Measurements from ENCODE around the gene RRM2.

The RRM2 gene

DNA sequence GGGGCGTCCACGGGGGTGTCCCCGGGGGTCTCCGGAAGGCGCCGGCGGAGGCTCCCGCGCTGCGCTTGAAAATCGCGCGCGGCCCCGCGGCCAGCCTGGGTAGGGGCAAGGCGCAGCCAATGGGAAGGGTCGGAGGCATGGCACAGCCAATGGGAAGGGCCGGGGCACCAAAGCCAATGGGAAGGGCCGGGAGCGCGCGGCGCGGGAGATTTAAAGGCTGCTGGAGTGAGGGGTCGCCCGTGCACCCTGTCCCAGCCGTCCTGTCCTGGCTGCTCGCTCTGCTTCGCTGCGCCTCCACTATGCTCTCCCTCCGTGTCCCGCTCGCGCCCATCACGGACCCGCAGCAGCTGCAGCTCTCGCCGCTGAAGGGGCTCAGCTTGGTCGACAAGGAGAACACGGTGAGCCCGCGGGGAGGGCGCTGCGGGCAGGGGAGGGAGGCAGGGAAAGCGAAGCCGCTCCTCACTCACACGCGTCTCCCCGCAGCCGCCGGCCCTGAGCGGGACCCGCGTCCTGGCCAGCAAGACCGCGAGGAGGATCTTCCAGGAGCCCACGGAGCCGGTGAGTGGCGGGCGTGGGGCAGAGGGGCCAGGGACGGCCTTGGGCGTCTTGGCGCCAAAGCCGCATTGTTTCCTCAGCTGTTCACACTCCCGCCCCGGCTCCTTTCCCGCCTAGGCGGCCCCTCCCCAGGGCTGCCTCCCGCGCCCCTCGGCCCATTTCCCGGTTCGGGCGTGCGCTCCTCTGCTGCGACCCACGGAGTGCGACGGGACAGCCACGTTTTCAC, at the start of gene RRM2:
Gene RRM2 (plus strand): TSS at position 240 of the 781 bp plus-strand sequence. CDS start 60 bp downstream, at position 300.
- peak; percentile 83 to 85 for DNase-seq

DNA sequence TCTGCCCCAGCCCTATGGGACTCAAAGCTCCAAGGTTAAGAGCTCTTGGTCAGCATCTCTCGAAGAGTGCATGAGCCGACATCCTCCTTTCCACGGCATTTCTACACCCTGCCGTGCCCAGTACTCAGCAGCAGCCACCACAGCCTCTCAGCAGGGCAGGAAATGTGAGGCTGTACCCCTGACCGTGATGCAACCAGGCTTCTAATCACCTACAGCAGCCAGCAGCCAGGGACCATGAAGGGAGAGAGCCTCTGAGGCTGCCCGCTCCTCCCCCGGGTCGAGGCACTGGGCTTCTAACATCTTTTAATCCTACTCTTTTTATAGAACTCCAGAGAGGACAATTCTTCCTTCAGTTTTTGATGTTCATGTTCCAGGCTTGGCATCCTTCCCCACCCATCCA, 48.8 kb upstream of the RRM2 start:
- no peak for DNase-seq

DNA sequence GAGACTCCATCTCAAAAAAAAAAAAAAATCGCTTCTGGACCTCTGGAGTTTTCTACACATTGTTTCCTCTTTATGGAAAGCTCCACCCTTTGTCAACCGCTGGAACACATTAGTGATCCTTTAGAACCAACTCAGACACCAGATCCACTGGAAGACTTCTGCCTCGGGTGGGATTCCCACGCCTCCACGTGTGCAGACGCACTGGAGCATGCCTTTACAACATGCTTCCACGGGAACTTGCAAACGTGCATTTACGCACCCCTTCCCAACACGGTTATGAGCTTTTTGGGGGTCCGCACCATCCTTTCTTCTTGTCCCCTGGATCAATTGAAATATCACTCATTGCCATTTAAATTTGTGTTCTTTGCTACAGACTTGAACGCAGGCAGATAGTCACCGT, 47.4 kb upstream of the RRM2 start:
- DNase-seq, result no peak

DNA sequence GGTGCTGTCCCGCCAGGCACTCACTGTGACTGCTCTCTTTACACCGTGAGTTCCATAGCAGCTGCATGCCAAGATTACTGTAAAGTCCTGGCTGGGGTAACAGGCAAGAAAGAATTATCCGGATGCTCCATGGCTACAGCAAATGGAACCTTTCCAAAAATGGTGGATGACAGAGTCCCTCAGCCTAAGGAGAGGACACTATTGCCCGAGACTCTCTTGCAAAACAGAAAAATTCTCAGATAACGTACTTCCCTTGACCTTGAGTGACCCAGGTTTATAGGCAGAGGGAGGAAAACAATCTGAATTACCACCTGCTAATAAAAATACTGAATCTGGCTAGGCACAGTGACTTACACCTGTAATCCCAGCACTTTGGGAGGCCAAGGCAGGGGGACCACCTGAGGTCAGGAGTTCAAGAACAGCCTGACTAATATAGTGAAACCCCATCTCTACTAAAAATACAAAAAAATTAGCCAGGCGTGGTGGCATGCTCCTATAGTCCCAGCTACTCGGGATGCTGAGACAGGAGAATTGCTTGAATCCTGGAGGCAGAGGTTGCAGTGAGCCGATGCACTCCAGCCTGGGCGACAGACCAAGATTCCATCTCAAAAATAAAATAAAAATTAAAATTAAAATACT, 46.8 kb upstream of the RRM2 start:
- no peak for DNase-seq

DNA sequence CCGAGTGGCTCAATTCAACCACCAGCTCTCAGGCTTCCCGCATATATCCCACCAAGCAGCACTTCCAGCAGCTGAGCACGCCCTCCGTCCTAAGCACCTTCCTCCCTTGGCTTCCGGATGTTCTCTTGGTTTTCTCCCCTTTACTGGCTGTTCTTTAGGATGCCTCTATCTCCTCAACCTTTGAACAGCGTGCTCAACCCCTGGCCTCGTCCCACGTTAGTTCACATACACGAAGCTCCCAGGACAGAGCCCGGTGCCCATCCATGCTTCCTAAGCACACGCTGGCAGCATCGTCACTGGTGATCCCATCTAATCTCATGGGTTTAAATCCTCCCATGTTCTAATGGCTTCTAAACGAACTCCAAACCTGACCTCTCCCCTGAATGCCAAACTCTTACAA, 46.0 kb upstream of the RRM2 start:
- DNase-seq, result no peak

DNA sequence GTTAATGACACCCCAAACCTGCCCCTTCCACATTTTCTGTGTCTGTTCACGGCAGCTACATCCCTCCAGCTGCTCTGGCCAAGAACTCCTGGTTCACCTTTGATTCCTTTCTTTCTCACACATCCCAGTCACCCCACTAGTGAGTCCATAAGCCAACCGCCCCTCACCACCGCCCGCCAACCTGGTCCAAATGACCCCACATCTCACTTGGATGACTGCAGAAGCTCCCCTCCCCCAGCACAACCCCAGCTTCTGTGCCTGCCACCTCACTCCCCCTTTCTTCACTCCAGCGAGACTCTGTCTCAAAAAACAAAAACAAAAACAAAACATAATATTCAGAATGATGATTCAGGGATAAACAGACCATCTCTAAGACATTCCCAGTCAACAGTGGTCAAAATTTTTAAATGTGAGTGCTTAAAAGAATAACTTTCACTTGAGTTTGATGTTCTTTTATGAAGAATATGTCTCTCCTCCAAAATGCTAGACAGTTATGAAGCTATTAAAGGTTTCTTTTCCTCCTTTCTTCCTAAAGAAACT, 45.5 kb upstream of the RRM2 start:
- no peak for DNase-seq

DNA sequence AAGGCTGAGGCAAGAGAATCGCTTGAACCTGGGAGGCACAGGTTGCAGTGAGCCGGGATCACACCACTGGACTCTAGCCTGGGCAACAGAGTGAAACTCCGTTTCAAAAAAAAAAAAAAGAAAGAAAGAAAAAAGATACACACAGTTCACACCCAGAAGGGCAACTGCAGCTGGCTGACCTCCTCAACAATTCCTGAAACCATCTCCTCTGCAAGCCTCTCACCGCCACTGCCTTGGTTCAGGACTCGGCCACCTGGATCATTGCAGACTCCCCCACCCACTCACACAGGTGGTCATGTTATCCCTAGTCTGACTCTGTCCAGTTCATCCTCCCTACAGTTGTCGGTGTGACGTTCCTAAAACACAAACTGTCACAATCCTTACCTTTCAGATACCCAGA, 44.5 kb upstream of the RRM2 start:
- no peak for DNase-seq

DNA sequence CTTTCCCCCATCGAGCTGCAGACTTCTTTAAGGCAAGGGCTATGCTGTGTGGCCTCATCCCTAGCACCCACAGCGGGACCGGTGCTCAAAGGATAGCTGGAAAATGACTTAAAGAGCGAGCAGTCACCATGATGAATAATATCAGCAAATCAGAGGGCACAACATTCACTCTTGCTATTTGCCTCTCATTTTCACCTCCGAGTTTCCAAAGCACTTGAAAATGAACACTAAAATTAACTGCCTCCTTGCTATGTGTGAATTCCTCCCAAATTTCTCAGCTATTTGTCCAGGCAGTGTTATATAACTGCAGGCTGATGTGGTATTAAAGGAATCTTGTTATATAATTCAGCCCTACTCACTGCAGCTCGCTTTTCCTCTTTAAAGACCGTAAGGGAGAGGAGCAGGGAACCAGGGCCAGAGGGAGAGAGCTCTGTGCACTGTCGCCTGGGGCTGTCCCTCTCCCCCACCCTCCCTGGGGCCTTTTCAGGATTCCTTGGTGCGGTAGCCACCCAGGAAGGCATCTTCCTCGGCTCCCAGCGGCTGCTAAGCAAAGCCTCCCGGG, 43.8 kb upstream of the RRM2 start:
- no peak for DNase-seq

DNA sequence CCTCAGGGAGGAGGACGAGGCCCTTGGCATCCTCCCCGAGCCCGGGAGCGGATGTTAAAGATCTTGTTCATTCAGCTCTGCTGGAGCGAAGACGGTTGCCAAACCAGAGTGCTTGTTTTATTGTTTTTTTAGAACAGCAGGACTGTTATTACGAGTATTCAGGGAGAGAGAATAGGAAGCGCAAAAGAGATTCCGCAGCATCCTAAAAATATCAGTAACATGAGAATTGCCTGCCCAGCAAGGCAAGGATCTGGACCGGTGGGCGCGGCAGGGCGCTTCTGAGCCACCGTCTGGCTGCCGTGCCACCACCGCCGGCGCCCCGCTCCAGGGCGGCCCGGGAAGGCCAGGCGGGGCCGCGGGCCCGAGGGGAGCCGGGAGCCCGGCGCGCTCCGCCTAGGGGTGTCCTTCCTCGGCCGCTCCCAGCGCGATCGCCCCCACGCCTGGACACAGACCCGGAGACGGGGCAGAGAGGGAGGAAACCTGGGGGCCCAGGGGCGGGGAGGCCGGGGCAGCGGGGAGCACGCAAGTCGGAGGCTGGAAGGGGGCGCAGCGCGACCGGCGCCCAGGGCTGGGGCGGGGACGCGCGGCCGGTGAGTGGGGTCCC, 43.2 kb upstream of the RRM2 start:
- DNase-seq, result peak; percentile 8 to 15

DNA sequence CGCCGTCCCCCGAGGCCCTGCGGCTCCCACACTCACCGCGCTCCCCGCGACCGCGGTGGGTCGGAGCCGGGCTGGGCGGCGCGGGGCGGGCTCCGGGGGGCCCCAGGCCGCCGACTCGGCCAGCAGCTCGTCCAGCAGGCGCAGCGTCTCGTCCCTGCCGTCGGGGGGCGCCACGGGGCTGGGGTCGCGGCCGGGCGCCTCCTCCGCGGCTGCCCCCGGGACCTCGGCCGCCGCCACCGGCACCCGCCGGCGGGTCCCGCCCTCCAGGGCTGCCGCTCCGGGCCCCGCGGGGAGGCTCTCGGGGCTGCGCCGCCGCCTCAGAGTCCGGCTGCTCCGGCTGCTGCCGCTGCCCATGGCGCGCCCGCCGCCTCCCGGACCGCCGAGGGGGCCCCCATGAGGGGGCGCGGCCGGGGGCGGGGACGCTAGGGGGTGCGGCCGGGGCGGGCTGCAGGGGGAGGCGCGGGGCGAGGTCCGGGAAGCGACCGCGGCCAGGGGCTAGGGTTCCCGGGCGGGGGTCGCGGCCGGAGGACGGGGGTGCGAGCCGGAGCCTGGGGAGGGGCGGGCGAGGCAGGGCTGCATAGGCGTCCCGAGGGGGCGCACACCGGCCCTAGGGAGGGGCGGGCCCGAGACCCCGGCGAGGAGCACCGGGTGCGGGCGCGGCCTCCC, 42.5 kb upstream of the RRM2 start, which contains the start of gene CYS1:
Gene CYS1 (minus strand): TSS at position 542 of the 666 bp plus-strand sequence. CDS start 188 bp downstream, at position 354.
- no peak for DNase-seq

DNA sequence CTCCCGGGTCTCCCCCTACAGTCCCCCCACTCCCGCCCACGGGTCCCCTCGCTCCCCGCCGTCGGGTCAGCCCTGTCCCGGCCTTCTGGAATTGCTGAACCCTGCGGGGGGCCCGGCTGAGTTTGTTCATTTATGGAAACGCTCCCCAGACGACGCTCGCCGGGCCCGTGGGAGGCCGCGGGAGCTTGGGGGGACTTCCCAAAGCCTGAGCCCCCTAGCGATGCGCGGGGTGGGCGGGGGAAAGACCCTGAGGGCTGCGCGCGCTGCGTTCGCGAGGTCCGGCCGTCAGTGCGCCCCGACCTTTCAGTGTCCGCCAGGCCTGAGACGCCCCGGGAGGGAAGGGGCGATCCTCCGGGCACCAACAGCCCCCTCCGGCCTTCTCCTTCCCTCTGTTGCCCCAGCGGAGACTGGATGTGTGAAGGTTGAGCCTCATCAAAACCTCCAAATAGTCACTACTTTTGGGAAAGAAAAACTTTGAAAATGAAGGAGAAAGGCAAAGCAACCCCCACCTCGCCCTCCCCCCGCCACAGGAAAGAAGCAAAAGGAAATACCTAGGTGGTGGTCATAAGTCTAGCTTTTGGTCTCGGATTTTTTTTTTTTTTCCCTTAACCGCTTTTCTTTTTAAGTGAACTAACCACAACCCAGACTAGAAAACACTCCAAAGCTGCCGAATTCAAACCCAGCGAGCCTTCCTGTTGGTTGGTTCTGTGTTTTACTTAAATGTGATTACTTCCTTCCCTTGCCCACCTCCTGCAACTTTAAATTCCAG, 41.8 kb upstream of the RRM2 start:
- peak in 1 of 2 donors; percentile 14 for DNase-seq

DNA sequence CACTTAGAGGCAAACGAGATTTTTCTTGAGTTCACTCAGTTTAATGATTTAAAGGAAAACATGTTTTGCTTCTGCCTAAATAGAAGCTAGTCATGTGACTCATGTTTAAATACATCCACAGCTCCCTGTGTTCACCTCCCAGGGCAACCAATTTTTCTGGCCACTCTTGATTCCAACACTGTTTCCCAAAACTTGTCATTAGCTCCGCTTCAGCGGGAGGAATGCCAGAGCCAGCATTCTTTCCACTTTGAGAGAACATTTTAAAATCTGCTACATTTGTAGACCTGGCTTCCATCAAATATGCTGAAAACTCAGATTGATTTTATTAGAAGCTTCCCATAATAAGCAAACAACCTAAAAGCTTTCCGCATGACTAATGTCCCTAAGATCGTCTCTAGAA, 39.5 kb upstream of the RRM2 start:
- no peak for DNase-seq

DNA sequence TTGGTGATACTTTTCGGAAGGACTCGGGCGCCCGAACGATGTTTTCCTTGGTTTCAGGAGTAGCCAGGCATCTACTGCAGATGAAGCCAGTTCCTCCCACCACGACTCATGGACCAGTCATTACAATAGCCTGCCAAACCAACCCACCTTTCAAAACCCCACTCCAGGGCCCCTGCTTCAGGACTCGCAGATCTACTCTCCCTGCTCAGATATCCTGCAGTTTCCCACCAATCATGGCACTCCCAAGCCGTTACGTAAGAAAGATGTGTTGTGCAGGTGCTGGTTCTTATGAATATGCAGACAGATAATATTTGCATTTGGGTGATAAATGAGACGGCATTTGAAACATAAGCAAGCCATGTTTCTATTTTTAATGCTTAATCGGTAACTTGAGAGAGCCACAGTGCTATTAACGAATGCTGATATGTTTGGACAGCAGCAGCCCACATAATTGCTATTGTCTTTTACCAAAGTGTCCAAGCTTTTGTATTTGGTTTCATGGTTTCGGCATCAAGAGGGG, 38.8 kb upstream of the RRM2 start:
- no peak for DNase-seq

DNA sequence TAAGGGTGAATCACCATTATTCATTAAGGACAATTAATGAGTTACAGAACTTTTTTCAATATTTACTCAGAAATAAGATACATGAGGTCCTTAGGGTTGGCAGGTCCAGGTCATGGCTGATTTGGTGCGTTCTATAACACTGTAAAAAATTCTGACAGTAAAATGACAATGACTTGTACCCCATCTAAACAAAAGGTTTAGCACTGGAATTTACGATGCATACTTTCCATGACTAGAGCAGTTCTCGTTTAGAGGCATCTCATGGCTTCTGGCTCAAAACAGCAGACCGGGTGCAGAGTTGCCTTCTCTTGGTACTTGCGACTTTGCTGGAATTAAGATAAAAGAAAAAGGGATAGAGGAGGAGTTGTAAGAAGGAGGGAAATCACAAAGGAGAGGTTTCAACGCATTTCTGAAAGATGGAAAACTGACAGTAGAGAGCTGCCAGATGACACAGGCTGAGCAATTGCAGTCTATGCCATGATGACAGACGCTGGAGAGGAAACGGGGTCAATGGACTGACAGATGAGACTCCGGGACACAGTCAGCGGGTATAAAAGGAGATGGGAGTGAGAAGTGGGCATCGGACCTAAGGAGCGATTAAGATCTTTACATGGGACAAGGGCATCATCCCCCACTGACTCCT, 38.2 kb upstream of the RRM2 start:
- DNase-seq, result no peak

DNA sequence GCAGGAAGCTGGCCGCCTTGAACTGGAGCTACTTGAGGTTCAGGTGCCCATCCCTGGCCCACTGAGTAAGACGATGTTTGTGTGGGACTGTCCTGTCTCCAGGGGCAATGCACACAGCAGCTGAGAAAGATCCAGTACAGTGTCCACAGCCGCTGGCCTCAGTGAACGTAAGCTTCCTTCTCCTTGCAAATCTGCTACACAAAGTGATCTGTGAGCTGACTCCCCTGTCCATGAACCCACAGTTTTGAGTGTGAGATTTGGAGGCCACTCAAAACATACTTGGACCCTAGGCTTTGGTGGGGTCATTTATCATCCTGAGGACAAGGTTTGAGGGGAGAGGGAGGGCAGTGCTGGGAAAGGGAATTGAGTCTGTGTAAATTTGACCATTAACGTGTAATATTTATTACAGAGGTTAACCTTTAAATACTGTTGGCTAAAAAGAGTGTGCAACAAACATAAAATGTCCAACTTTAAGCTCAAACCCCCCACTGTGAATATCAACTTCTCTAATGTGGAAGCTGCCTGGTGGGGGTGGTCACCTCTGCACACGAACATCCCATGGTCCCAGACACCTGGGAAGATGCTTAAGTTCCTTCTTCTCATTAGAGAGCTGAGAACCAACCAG, 37.4 kb upstream of the RRM2 start:
- DNase-seq, result no peak

DNA sequence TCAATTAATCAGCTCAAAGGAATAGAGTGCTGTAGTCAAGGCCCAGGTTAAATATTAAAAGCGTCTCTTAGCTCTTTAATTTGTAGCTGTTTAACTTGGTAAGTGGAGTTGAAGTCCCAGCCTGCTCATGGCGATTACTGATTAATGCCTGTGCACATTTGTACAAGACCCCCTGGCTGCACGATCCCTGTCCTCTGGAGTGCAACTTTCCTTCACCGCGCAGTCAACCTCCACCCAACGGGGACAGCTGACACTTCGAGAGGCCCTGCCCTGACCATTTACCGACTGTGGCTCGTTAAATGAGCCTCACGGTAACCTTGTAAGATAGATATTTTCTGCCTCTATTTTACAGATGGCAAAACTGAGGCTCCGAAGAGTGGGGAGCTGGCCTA, 36.9 kb upstream of the RRM2 start:
- no peak for DNase-seq

DNA sequence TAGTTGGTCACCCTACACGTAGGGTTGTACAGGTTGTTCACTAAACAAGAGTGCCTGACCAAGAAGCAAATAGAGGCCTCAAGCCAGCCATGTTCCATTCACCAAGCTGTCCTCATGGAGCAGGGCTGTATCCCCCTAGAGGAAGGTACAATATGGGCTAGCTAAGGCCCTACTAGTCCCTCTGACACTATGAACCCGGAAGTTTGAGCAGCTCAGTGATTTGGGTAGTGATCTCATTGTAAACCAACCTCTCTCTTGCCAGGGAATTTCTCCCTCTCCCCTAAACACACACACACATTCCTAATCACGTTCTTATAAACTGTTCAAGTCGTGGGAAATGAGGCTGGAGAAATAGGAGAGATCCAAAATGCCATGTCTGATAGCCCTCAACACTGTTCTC, 35.6 kb upstream of the RRM2 start:
- DNase-seq, result no peak

DNA sequence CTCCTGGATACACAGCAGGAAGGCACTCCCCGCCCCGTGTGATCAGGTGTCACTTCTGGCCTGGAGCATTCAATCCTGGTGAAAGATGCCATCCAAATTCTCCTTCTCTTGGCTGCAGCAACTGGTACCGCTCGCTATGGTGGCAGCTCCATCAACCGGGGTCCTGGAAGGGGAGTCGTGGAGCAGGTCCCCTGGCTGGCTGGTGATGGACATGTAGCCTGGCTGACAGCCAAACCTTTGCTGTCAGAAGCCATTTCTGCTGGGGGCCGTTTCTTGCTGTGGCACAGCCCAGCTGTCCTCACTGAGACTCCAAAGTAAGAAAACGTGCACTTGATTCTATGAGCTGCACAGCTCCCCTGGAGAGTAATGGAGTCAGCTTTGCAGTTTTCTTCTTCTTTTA, 35.2 kb upstream of the RRM2 start:
- no peak for DNase-seq

DNA sequence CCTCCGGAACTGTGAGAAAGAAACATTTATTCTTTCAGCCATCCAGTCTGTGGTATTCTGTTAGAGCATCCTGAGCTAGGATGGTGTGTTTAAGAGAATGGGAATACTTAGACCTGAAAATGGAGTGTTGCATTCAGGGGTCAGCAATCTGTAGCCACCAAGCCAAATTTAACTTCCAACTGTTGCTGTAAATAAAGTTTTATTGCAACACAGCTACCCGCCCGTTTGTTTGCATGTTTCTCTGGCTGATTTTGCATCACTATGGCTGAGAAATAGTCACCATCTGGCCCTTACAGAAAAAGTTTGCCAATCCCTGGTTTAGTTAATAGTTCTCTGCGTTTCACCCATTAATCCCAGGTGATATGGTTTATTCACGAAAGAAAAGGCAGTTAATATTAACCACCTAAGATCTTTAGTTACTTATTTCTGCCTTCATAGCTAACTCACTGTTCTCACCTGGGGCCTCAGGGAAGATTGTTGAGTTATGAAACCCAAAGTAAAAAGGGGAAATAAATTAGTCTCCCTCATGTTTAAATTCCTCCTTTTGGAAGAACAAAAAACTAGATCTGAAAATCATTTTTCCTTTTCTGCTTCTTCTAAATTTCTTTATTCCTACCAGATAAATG, 32.9 kb upstream of the RRM2 start:
- DNase-seq, result no peak

DNA sequence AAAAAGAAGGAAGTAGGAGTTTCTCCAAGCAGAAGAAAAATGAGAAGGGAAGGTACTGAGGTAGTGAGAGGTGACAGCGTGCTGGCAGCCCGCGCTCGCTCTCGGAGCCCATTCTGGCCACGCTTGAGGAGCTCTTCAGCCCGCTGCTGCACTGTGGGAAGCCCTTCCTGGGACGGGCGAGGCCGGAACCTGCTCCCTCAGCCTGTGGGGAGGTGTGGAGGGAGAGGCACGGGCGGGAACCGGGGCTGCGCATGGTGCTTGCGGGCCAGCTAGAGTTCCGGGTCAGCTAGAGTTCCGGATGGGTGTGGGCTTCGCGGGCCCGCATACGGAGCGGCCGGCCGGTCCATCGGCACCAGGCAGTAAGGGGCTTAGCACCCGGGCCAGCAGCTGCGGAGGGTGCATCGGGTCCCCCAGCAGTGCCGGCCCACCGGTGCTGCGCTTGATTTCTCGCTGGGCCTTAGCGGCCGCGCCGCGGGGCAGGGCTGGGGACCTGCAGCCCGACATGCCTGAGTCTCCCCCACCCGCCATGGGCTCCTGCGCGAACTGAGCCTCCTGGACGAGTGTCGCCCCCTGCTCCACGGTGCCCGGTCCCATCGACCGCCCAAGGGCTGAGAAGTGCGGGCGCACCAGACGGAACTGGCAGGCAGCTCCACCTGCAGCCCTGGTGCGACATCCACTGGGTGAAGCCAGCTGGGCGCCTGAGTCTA, 31.2 kb upstream of the RRM2 start:
- peak; percentile 5 to 9 for DNase-seq

Data from activated CD4-positive, alpha-beta T cell treated with anti-CD3 and anti-CD28 coated beads for 4 hours (primary cell).